GM23248 (cell line): Measurements from ENCODE around the gene P2RX4.

Source experiments
- EZH2 ChIP-seq: fragments of 200-600 bp; sonication (generic); IDR thresholded peaks from 2 replicates; pipeline ENCODE4 v1.6.1; 2018; ENCODE audit warnings: antibody characterized with exemption, mild to moderate bottlenecking; ENCODE audit not compliant: insufficient read depth, poor library complexity, severe bottlenecking
- EZH2phosphoT487 ChIP-seq: fragments of 200-600 bp; sonication (generic); IDR thresholded peaks from 2 replicates; pipeline ENCODE4 v1.6.1; 2018; ENCODE audit warnings: antibody characterized with exemption, moderate library complexity, mild to moderate bottlenecking, low read depth; ENCODE audit not compliant: insufficient read depth

DNA sequence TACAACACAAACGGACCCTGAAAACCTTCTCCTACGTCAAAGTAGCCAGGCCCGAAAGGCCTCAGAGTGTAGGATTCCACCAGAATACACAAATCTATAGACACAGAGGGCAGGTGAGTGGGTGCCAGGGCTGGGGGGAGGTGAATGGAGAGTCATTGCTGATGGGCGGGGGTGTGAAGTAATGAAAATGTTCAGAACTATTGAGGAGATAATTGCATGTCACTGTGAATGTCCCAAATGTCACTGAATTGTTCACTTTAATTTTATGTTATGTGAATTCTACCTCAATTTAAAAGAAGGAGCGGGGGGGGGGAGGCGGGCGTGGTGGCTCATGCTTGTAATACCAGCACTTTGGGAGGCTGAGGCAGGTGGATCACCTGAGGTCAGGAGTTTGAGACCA, 36.0 kb downstream of the P2RX4 start:
- TF ChIP-seq EZH2 (no peak), EZH2phosphoT487 (no peak)
